Coronary artery (tissue), 2 donors: ENCODE results near the gene TIMP1.

Experiments
- DNase-seq: peaks from one replicate; pipeline ENCODE4 v3.0.0-alpha.2; 2017; ENCODE audit warnings: low spot score
- H3K27ac ChIP-seq, 2 donors: fragments of 200-600 bp; sonication (generic); one replicate each; pipeline ENCODE4 v1.5.1; 2016 to 2019
- H3K4me3 ChIP-seq: fragments of 200-600 bp; sonication (generic); 2 replicates; pipeline ENCODE4 v1.5.1; 2016; ENCODE audit warnings: mild to moderate bottlenecking, moderate library complexity
- CTCF ChIP-seq: fragments of 200-600 bp; sonication (generic); IDR thresholded peaks from one replicate; pipeline ENCODE4 v1.5.1; 2019; ENCODE audit warnings: antibody characterized with exemption

The TIMP1 gene

GRCh38 chrX:47605024-47605423 lies 22.8 kb downstream of the TIMP1 start:
- DNase-seq, result no peak
- no peak for TF ChIP-seq CTCF
- Histone ChIP-seq H3K27ac (no peak overlapping the region), H3K4me3 (no peak overlapping the region)

GRCh38 chrX:47607091-47607490 lies 24.9 kb downstream of the TIMP1 start:
- no peak for DNase-seq
- no peak for TF ChIP-seq CTCF
- Histone ChIP-seq H3K4me3 (no peak overlapping the region), H3K27ac (no peak overlapping the region)

GRCh38 chrX:47608130-47608810 lies 26.0 kb downstream of the TIMP1 start:
- no peak for DNase-seq
- H3K4me3 ChIP-seq, result no peak overlapping the region
- no peak for TF ChIP-seq CTCF
- H3K27ac ChIP-seq, result no peak overlapping the region

- DNase-seq, result no peak
- Histone ChIP-seq H3K27ac (no peak overlapping the region), H3K4me3 (no peak overlapping the region)
- TF ChIP-seq CTCF, result no peak
These were observed 28.3 kb downstream of the TIMP1 start for GRCh38 chrX:47610511-47610910.

- TF ChIP-seq CTCF, result no peak
- Histone ChIP-seq H3K27ac (no peak overlapping the region), H3K4me3 (no peak overlapping the region)
- DNase-seq, result no peak
These were observed 29.3 kb downstream of the TIMP1 start for GRCh38 chrX:47611489-47611888.

- TF ChIP-seq CTCF, result no peak
These were observed 29.7 kb downstream of the TIMP1 start for GRCh38 chrX:47611926-47612325.

GRCh38 chrX:47612418-47612817 lies 30.2 kb downstream of the TIMP1 start:
- H3K27ac ChIP-seq, result no peak overlapping the region
- H3K4me3 ChIP-seq, result no peak overlapping the region
- DNase-seq, result no peak
- TF ChIP-seq CTCF, result no peak

More at GRCh38 chrX:47611926-47612325, 29.7 kb downstream of the TIMP1 start:
- no peak for DNase-seq
- Histone ChIP-seq H3K27ac (no peak overlapping the region), H3K4me3 (no peak overlapping the region)
